ENCODE results near the gene SCUBE1. TPM values are rescaled to one million over a fixed set of nuclear protein-coding genes. Genes with fewer than 3 reads are reported as not detected.

SCUBE1 gene
- total RNA-seq, 2 experiments from 2014 or later = 0.03 TPM; not detected in 1

DNA sequence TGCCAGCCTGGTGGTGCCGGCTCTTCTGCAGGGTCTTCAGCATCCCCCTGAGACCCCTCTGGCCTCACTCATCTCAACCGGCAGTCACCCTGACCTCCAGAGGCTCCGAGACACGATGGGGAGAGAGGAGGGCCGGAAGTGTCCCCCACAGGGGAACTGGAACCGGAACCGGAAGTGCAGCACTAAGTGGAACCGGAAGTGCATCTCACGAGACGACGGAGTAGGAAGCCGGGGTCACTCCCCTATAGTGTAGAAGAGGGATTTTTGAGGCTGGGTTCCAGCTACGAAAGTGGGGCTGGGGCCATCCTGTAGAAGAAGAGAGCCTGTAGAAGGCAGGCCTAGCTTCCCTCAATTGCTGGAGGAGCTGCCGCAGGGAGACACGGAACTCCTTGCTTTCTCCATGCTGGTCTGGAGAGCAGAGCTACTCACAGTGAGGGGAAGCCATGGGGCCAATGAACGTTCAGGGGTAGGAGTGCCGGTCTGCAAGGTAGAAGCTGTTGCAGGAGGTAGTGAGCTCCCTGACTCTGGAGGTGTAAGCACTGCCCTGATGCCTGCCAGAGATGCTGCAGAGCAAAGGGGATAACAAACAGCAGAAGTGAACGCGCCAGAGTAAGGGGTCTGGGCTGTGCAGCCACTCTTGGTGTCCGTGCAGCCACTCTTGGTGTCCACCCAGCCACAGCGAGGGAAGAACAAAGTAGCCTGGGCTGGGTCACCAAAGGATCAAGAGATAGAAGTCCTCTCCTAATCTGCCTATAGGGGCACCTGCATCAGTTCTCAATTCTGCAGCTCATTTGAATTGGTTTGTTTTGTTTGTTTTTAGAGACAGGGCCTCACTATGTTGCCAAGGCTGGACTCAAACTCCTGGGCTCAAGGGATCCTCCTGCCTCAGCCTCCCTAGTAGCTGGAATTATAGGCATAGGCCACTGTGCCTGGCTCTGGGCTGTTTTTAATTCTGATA is 21.9 kb downstream of the SCUBE1 start:
- no peak overlapping the region for H3K4me3 Mint-ChIP-seq
- H3K9me3 Mint-ChIP-seq (ENCODE audit: insufficient read depth) = no peaks in the 10 kb centered on the region
- CTCF ChIA-PET = interaction anchor here (0.9 to 1.7 kb wide), 3 partner anchors 25 to 562 kb away, joined by 3 read pairs; no protein-coding TSS in a partner anchor
- H3K36me3 Mint-ChIP-seq (ENCODE audit: low read depth) = no peaks in the 10 kb centered on the region
- ATAC-seq (no peak), DNase-seq (peak; percentile 28)
- H3K4me1 Mint-ChIP-seq (ENCODE audit: low read depth) = no peaks in the 10 kb centered on the region
- no peak overlapping the region for H3K27ac Mint-ChIP-seq
- POLR2A ChIA-PET = no interaction called here
- H3K27me3 Mint-ChIP-seq (ENCODE audit: low read depth) = no peaks in the 10 kb centered on the region

DNA sequence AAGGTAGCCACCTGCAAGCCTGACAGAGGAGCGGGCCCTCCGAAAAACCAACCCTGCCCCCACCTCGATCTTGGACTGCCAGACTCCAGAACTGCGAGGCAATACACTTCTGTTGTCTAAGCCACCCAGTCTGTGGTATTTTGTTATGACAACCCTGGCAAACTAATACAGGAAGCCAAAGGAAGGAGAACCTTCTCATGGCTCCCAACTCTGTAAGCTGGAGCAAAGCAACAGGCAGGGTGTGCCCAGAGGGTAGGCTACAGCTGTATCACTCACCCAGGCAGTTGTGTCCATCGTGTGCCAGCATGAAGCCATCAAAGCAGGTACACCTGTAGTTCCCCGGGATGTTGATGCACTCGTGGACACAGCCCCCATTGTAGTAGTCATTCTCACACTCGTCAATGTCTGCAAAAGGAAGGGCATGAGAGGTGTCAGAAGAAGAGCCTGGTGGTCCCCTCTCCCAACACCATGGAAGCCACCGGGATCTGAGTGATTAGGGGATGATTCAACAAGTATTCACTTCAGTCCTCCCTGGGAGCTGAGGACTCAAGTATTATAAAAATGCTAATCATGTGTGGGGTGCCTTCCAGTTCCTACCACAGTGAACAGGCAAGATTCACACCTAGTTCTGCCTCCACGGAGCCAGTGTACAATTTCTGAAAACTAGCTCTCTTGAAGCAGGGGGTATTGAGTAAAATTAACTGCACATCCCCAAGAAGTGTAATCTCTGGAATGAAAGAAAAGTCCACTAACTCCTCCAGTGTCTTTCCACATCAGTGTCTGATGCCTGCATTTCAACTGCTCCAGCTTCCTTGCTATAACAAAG is 23.3 kb downstream of the SCUBE1 start:
- peaks cover 4% of the 10 kb centered on the region for H3K27me3 Mint-ChIP-seq (ENCODE audit: low read depth)
- H3K4me3 Mint-ChIP-seq = no peak overlapping the region
- H3K36me3 Mint-ChIP-seq (ENCODE audit: low read depth) = no peaks in the 10 kb centered on the region
- CTCF ChIA-PET = no interaction called here
- no peak overlapping the region for H3K27ac Mint-ChIP-seq
- H3K9me3 Mint-ChIP-seq (ENCODE audit: insufficient read depth) = no peaks in the 10 kb centered on the region
- ATAC-seq (no peak), DNase-seq (no peak)
- POLR2A ChIA-PET = no interaction called here
- H3K4me1 Mint-ChIP-seq (ENCODE audit: low read depth) = no peaks in the 10 kb centered on the region

DNA sequence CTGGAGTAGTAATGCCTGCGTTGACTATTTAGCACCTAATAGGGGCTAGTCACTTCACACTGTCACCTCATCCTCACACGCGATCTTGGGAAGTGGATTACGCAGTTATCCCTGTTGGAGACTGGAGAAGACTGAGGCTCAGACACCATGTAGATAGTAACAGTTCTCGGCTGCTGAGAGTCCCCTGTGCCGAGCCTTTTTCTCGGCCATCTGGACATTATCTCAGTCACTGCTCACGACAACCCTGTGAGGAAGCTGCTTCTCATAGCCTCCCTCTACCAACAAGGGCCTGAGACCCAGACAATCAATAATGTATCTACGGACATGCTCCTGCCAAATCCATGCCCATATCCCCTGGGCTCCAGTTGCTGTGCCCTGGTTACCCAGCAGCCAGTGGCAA is 25.9 kb downstream of the SCUBE1 start:
- Mint-ChIP-seq H3K4me1 (ENCODE audit: low read depth) (no peaks in the 10 kb centered on the region), H3K27me3 (ENCODE audit: low read depth) (peaks cover 8% of the 10 kb centered on the region), H3K36me3 (ENCODE audit: low read depth) (no peaks in the 10 kb centered on the region), H3K4me3 (no peak overlapping the region), H3K27ac (no peak overlapping the region), H3K9me3 (ENCODE audit: insufficient read depth) (no peaks in the 10 kb centered on the region)
- POLR2A ChIA-PET = no interaction called here
- CTCF ChIA-PET = interaction anchor here (0.9 kb wide), 1 partner anchor 29 kb away, joined by 3 read pairs; no protein-coding TSS in a partner anchor
- DNase-seq (no peak), ATAC-seq (no peak)

DNA sequence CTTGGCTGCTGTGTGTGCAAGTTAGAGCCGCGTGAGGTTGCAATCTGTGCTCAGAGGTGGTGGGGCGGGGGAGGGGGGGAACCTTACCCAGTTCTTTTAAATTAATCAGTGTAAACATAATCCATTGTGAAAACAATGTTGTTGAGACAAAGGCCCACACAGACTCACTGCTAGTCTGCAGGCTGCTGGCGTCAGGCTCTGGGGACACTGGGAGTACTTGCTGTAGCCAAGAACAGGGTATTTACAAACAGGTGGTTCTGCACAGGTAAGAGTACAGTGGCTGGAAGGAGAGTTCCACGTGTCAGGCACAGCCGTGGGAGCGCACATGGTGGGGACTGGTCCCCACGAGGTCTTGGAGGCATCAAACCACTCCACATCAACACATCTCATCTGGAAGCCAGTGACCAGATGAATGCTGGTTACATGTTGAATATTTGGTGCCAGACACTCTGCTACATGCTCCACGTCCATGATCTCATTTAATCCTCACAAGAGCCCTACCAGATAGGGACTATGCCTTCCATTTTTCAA is 27.4 kb downstream of the SCUBE1 start:
- Mint-ChIP-seq H3K27ac (no peak overlapping the region), H3K36me3 (ENCODE audit: low read depth) (no peaks in the 10 kb centered on the region), H3K4me3 (no peak overlapping the region), H3K27me3 (ENCODE audit: low read depth) (peaks cover 8% of the 10 kb centered on the region), H3K4me1 (ENCODE audit: low read depth) (no peaks in the 10 kb centered on the region), H3K9me3 (ENCODE audit: insufficient read depth) (no peaks in the 10 kb centered on the region)
- DNase-seq (no peak), ATAC-seq (no peak)
- CTCF ChIA-PET = no interaction called here
- POLR2A ChIA-PET = no interaction called here

DNA sequence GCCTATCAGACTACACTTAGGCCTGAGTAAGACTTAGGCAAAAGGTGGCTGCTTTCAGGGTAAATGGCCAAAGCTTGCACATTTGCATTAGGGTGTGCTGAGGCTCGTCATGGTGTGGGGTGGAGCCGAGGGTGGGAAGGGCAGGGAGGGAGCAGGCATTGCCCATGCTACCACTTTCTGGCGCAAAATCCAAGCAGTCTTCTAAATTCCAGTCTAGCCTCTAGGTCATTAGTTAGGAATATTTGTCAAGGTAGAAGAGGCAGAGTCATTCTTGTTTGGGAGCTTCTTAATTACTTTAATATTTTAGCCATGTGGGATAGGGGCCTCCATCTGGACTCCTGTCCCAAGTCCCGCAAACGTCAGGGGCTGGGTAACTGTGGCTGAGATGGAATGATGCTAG is 28.6 kb downstream of the SCUBE1 start:
- CTCF ChIA-PET = interaction anchor here (0.8 to 1.2 kb wide), 2 partner anchors 40 to 41 kb away, joined by 3 read pairs; no protein-coding TSS in a partner anchor

DNA sequence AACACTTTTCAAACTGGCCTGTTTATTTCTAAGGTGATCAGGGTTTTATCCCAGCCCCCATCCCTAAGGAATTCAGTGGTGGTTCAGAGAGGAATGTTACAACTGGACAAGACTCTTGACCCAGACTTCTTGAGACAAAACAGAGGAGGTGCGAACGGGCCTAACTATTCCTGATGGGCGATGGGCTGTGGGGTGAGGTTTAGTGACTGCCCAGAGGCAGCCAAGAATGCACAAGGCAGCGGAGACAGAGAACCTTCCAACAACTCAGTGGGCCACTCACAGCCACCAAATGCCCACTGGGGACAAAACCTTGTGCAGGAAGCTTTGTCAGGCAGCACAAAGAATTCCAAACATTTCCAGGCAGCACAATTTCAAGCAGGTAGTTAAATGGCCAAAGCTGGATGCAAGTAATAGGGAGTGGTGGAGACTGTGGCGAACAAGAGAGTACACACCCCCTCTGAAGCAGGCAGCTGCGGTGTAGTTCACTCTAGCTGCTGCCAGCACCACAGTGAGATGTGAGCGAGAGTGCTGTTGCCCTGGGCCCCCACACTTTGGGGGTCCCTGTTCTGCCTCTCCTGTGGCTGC is 29.2 kb downstream of the SCUBE1 start:
- ChIA-PET POLR2A (no interaction called here), CTCF (interaction anchor here (1.2 to 1.5 kb wide), 2 partner anchors 33 to 40 kb away, joined by 3 to 5 read pairs; no protein-coding TSS in a partner anchor)
- H3K4me3 Mint-ChIP-seq = no peak overlapping the region
- no peak for ATAC-seq
- no peak for DNase-seq
- H3K9me3 Mint-ChIP-seq (ENCODE audit: insufficient read depth) = no peaks in the 10 kb centered on the region
- peaks cover 14% of the 10 kb centered on the region for H3K27me3 Mint-ChIP-seq (ENCODE audit: low read depth)
- no peaks in the 10 kb centered on the region for H3K4me1 Mint-ChIP-seq (ENCODE audit: low read depth)
- no peak overlapping the region for H3K27ac Mint-ChIP-seq
- H3K36me3 Mint-ChIP-seq (ENCODE audit: low read depth) = no peaks in the 10 kb centered on the region

More for the DNA sequence above, 28.6 kb downstream of the SCUBE1 start:
- Mint-ChIP-seq H3K9me3 (ENCODE audit: insufficient read depth) (no peaks in the 10 kb centered on the region), H3K36me3 (ENCODE audit: low read depth) (no peaks in the 10 kb centered on the region), H3K27me3 (ENCODE audit: low read depth) (peaks cover 12% of the 10 kb centered on the region), H3K4me3 (no peak overlapping the region), H3K4me1 (ENCODE audit: low read depth) (no peaks in the 10 kb centered on the region), H3K27ac (no peak overlapping the region)
- POLR2A ChIA-PET = no interaction called here
- ATAC-seq (no peak), DNase-seq (no peak)

DNA sequence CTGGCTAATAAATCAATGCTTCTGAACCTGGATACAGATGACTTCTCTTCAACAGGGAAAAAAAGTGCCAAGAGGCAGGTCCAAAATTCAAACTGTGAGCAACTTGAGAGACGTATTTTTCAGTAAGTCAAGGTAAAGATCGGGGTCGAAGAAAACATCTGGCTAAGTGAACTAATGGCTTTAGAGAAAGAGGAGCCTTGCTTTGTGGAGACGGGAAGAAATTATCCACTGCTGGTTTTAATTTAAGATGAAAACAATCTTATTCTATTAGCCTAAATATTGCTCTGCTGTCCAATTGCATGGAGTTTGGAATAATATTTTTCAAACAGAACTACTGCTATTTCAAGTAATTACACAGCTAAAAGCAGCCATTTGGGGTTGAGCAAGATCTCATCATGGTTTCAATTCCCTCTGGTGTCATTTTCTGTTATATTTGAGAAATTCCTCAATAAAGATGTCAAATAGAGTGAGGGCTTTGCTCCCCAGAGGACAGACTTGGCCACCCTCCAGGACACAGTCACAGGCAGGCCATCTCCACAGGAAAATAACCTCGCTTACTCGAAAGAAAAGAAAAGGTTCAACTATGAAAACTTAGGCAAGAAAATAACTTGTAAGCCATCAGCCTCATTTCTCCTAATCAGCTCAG is 29.8 kb downstream of the SCUBE1 start:
- Mint-ChIP-seq H3K36me3 (ENCODE audit: low read depth) (no peaks in the 10 kb centered on the region), H3K4me3 (no peak overlapping the region), H3K27ac (no peak overlapping the region), H3K9me3 (ENCODE audit: insufficient read depth) (no peaks in the 10 kb centered on the region), H3K27me3 (ENCODE audit: low read depth) (peaks cover 14% of the 10 kb centered on the region), H3K4me1 (ENCODE audit: low read depth) (no peaks in the 10 kb centered on the region)
- POLR2A ChIA-PET = no interaction called here
- ATAC-seq = no peak
- no peak for DNase-seq
- CTCF ChIA-PET = interaction anchor here (1.5 kb wide), 1 partner anchor 33 kb away, joined by 5 read pairs; no protein-coding TSS in a partner anchor

DNA sequence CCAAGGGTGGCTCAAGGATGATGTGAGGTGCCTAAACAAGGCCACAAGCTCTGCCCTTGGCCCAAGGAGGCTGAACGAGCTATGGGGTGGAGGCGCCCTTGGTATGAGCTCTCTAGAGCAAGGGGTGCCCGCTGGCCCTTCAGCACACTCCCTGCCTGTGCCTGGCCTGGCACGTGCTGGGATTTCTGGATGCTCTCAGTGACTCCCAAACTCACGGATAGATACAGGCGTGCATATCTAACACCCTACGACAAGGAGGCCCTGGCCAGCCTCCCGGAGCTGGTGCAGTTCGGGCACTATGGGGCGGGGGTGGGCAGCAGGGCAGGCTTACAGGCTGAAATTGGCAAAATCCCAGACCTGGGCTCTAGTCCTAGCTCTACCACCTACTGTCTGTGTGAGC is 30.6 kb downstream of the SCUBE1 start:
- ChIA-PET POLR2A (no interaction called here), CTCF (interaction anchor here (1.5 kb wide), 1 partner anchor 34 kb away, joined by 5 read pairs; no protein-coding TSS in a partner anchor)
- no peaks in the 10 kb centered on the region for H3K9me3 Mint-ChIP-seq (ENCODE audit: insufficient read depth)
- H3K4me1 Mint-ChIP-seq (ENCODE audit: low read depth) = no peaks in the 10 kb centered on the region
- DNase-seq = no peak
- H3K36me3 Mint-ChIP-seq (ENCODE audit: low read depth) = no peaks in the 10 kb centered on the region
- no peak overlapping the region for H3K27ac Mint-ChIP-seq
- no peak overlapping the region for H3K4me3 Mint-ChIP-seq
- ATAC-seq = no peak
- H3K27me3 Mint-ChIP-seq (ENCODE audit: low read depth) = peaks cover 14% of the 10 kb centered on the region

DNA sequence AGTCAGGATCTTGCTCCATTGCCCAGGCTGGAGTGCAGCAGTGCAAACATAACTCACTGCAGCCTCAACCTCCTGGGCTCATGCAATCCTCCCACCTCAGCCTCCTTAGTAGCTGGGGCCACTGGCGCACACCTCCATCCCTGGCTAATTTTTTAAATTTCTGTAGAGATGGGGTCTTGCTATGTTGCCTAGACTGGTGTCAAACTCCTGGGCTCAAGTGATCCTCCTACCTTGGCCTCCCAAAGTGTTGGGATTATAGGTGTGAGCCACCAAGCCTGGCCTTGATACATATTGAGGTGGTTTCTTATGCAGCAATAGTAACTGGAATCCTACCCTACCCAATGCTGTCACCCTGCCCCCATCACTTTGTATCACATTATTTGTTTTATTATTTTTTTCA is 32.4 kb downstream of the SCUBE1 start:
- Mint-ChIP-seq H3K9me3 (ENCODE audit: insufficient read depth) (no peaks in the 10 kb centered on the region), H3K4me3 (no peak overlapping the region), H3K4me1 (ENCODE audit: low read depth) (no peaks in the 10 kb centered on the region), H3K27ac (no peak overlapping the region), H3K36me3 (ENCODE audit: low read depth) (no peaks in the 10 kb centered on the region), H3K27me3 (ENCODE audit: low read depth) (peaks cover 14% of the 10 kb centered on the region)
- ChIA-PET CTCF (no interaction called here), POLR2A (no interaction called here)
- DNase-seq (no peak), ATAC-seq (no peak)

DNA sequence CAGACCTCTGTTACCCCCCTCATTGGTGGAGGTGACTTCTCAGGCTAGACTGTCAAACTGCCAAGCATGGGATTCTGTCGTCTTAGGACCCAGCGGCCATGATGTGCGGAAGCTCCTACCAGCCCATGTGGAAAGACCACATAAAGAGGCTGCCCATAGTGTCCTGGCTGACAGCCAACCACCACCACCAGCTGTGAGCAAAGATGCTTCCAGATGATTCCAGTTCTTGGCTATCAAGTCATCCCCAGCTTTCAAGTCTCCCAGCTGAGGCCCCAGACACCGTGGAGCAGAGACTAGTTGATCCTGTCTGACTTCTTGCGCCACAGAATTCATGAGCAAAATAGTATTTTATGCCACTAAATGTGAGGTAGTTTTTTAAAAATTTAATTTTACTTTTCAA is 32.9 kb downstream of the SCUBE1 start:
- Mint-ChIP-seq H3K36me3 (ENCODE audit: low read depth) (no peaks in the 10 kb centered on the region), H3K9me3 (ENCODE audit: insufficient read depth) (no peaks in the 10 kb centered on the region), H3K4me3 (no peak overlapping the region)

DNA sequence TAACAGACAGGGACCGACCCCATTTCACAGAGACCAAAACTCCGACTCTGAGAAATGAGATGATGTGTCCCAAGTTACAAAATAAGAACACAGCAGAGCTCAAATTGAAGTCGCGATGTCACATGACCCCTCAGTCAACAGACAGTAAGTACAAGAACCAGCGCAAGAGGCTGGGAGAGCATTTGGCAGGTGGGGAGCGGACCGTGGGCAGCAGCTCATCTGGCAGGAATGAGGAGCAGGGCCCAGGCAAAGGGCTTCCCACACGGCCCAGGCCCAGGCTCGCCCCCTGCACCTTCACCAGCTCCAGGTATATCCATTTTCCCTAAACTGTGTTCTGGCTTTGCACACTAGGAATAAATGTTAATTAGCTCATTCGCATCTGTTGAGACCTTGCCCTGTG is 34.3 kb downstream of the SCUBE1 start:
- ChIA-PET CTCF (interaction anchor here (1.0 to 1.8 kb wide), 3 partner anchors 35 to 77 kb away, joined by 4 to 9 read pairs (median 6); no protein-coding TSS in a partner anchor), POLR2A (no interaction called here)
- no peak overlapping the region for H3K27ac Mint-ChIP-seq
- no peak overlapping the region for H3K4me3 Mint-ChIP-seq
- H3K36me3 Mint-ChIP-seq (ENCODE audit: low read depth) = no peaks in the 10 kb centered on the region
- H3K4me1 Mint-ChIP-seq (ENCODE audit: low read depth) = no peaks in the 10 kb centered on the region
- no peaks in the 10 kb centered on the region for H3K9me3 Mint-ChIP-seq (ENCODE audit: insufficient read depth)
- no peak for ATAC-seq
- peaks cover 7% of the 10 kb centered on the region for H3K27me3 Mint-ChIP-seq (ENCODE audit: low read depth)
- no peak for DNase-seq

More for the DNA sequence above, 32.9 kb downstream of the SCUBE1 start:
- ChIA-PET POLR2A (no interaction called here), CTCF (no interaction called here)
- ATAC-seq (no peak), DNase-seq (no peak)
- H3K27ac Mint-ChIP-seq = no peak overlapping the region
- no peaks in the 10 kb centered on the region for H3K4me1 Mint-ChIP-seq (ENCODE audit: low read depth)
- peaks cover 13% of the 10 kb centered on the region for H3K27me3 Mint-ChIP-seq (ENCODE audit: low read depth)
